Panc1 (cell line): ENCODE measurements around the gene ANKRD55.

Source experiments
- CTCF ChIP-seq: fragments of 450-650 bp; IDR thresholded peaks from 2 replicates; pipeline ENCODE4 v1.5.1; 2017; ENCODE audit warnings: mild to moderate bottlenecking
- POLR2AphosphoS5 ChIP-seq: IDR thresholded peaks from 2 replicates; pipeline ENCODE4 v1.6.1; 2012; ENCODE audit warnings: mild to moderate bottlenecking, low read depth, low read length, moderate library complexity
- REST ChIP-seq, 2 experiments: IDR thresholded peaks; 2 replicates each; pipeline ENCODE4 v1.6.1; 2011 to 2012; ENCODE audit warnings: low read depth in 2 of 2, control low read depth in 1 of 2, low read length in 1 of 2, mild to moderate bottlenecking in 1 of 2, moderate library complexity in 1 of 2; ENCODE audit not compliant: insufficient read depth in 1 of 2
- SIN3A ChIP-seq: IDR thresholded peaks from 2 replicates; pipeline ENCODE4 v1.6.1; 2012; ENCODE audit warnings: low read depth, mild to moderate bottlenecking, low read length, moderate library complexity, borderline replicate concordance; ENCODE audit not compliant: insufficient read depth

- TF ChIP-seq CTCF (no peak), POLR2AphosphoS5 (no peak), SIN3A (no peak), REST (IDR thresholded peaks at IDR 0.05; ENCODE audit: insufficient read depth in 1 of 2, low read depth in 2 of 2, low read length in 1 of 2) (no peak)
Observed at GRCh38 chr5:56102889-56103288, 130.2 kb downstream of the ANKRD55 start.
